Adrenal gland (tissue), 12 donors: Measurements from ENCODE around the gene DOCK4. TPM values are rescaled to one million over a fixed set of nuclear protein-coding genes. Genes with fewer than 3 reads are reported as not detected.

Experiments
- DNase-seq, 7 donors: peaks; one replicate each; pipeline ENCODE4 v3.0.0-alpha.2; 2019 to 2020
- H3K27ac ChIP-seq, 5 donors: fragments of 200-600 bp; sonication (generic) in 4 of 5; 1 replicate in 3 of 5; 2 replicates in 2 of 5; pipeline versions ENCODE4 v1.5.1 to v1.8.0; 2016 to 2020; ENCODE audit warnings: mild to moderate bottlenecking in 1 of 5
- H3K27me3 ChIP-seq: fragments of 200-600 bp; 2 replicates; pipeline ENCODE4 v1.8.0; 2021
- H3K36me3 ChIP-seq, 2 donors: fragments of 200-600 bp; replicated peaks in 1 of 2; 1 replicate in 1 of 2; 2 replicates in 1 of 2; pipeline versions ENCODE4 v1.5.1 to v1.8.0; 2018 to 2022
- H3K4me1 ChIP-seq, 2 donors: fragments of 200-600 bp; replicated peaks in 1 of 2; 1 replicate in 1 of 2; 2 replicates in 1 of 2; pipeline versions ENCODE4 v1.5.1 to v1.8.0; 2018 to 2021
- H3K4me3 ChIP-seq, 4 donors: fragments of 200-600 bp; sonication (generic) in 3 of 4; one replicate each; pipeline ENCODE4 v1.5.1; 2016 to 2018
- H3K9me3 ChIP-seq, 3 donors: fragments of 200-600 bp; sonication (generic) in 1 of 3; replicated peaks in 1 of 3; 1 replicate in 2 of 3; 2 replicates in 1 of 3; pipeline versions ENCODE4 v1.5.1 to v1.8.0; 2016 to 2021
- POLR2A ChIP-seq, 2 donors: fragments of 450-650 bp; IDR thresholded peaks; one replicate each; pipeline ENCODE4 v1.6.1; 2017; ENCODE audit warnings: antibody characterized with exemption in 2 of 2, mild to moderate bottlenecking in 2 of 2, moderate library complexity in 1 of 2
- WGBS, 4 donors: extraction: QIAGEN DNeasy Blood & Tissue Kit in 2 of 4; methylation state at CpG; one replicate each; pipeline versions ENCODE4 v1.1.5 to v1.1.7; 2013 to 2017; 5-methylcytosine and 5-hydroxymethylcytosine counted together
- intact Hi-C, 2 donors: fragments of 100-400 bp; cut with DNase I; formaldehyde crosslinking; loops; one replicate each; pipeline versions ENCODE4 v1.14.1 to v1.15.0; 2022 to 2023
- polyA plus RNA-seq, 3 donors: library from polyadenylated mRNA; stranded (reverse); fragments of 200-250 nt in 2 of 3; fragments of 350-450 nt in 1 of 3; fragmentation: Illumina TruSeq in 1 of 3; extraction: RNeasy Lipid Tissue Mini Kit (QIAGEN cat#74804) in 1 of 3; gene quantifications; one replicate each; pipeline ENCODE4 v1.2.3, GENCODE V29; 2013 to 2014
- total RNA-seq, 9 donors: library from RNA; depleted of rRNA in 4 of 9; stranded (reverse); fragments of >200 nt in 4 of 9; fragments of 120-200 nt in 1 of 9; fragmentation: NEBNext Ultra II Directional in 1 of 9; extraction: Animal tissue kit (Norgen Biotek cat#: 25700) in 1 of 9; gene quantifications; one replicate each; pipeline versions ENCODE4 v1.1.0 to v1.2.4, GENCODE V29; 2013 to 2023
- TF ChIP-seq, protein P1 (sequence below), 6 experiments: fragments of 450-650 bp in 4 of 6; fragments of 200-600 bp in 2 of 6; sonication (generic) in 1 of 6; IDR thresholded peaks; 1 replicate in 5 of 6; 2 replicates in 1 of 6; pipeline versions ENCODE4 v1.5.1 to v1.8.0; 2016 to 2021; ENCODE audit warnings: antibody characterized with exemption in 6 of 6, mild to moderate bottlenecking in 2 of 6, moderate library complexity in 1 of 6
- donor health status: healthy with polysubstance abuse.
- donor health status: Bipolar disorder and iron deficiency.
- donor health status: DM: yes; HTN: yes; CAD: no.
- donor health status: DM: no; HTN: no; CAD: no.
- donor health status: DM: no; HTN: no; CAD: no.
- donor health status: DM: yes; HTN: yes; CAD: no.

DOCK4 gene
- total and polyA plus RNA-seq, 12 donors, result 6.2 to 37.6 (median 21.1) TPM

DNA sequence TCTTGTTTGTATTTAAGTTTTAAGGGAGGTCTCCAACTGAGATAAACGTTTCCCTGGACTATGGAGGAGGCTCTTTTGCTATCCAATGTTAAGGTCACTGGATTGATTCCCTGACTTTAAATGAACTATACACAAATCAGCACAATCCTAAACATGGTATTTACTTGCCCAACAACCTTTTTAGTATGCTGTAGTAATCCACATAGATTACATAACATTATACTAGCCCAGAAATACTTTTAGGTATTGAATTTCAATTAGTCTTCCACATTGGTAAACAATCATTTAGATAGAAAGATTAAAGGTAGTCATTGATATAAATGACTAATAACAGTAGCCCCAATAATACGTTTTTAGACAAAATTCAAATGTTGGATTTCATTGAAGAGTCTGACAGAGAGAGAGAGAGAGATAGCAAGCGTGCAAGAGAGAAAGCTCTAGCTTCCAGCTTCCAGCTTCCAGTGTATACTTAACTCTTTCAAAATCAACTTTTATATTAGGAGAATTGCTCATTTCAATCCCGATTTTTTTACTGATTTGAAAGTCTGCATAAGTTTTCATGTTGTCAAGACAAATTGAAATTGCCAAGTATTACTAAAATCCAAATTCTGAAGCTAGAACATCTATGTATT, 155.8 kb downstream of the DOCK4 start:
- 40 to 50% (median 46%) methylated on average over 4 of the region's 4 CpGs for WGBS, 4 donors
- Histone ChIP-seq H3K4me1 (peaks cover 0 to 13% of the 10 kb centered on the region in 2 donors), H3K4me3 (no peak overlapping the region), H3K36me3 (no peaks in the 10 kb centered on the region), H3K9me3 (peaks cover 0 to 7% (median 0%) of the 10 kb centered on the region in 3 donors), H3K27ac (no peak overlapping the region), H3K27me3 (no peaks in the 10 kb centered on the region)
- TF ChIP-seq, protein P1, sequence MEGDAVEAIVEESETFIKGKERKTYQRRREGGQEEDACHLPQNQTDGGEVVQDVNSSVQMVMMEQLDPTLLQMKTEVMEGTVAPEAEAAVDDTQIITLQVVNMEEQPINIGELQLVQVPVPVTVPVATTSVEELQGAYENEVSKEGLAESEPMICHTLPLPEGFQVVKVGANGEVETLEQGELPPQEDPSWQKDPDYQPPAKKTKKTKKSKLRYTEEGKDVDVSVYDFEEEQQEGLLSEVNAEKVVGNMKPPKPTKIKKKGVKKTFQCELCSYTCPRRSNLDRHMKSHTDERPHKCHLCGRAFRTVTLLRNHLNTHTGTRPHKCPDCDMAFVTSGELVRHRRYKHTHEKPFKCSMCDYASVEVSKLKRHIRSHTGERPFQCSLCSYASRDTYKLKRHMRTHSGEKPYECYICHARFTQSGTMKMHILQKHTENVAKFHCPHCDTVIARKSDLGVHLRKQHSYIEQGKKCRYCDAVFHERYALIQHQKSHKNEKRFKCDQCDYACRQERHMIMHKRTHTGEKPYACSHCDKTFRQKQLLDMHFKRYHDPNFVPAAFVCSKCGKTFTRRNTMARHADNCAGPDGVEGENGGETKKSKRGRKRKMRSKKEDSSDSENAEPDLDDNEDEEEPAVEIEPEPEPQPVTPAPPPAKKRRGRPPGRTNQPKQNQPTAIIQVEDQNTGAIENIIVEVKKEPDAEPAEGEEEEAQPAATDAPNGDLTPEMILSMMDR (IDR thresholded peaks at IDR 0.05), result no peak
- TF ChIP-seq POLR2A (IDR thresholded peaks at IDR 0.05), result no peak
- no peak for DNase-seq
- intact Hi-C loops, result no loop called here

DNA sequence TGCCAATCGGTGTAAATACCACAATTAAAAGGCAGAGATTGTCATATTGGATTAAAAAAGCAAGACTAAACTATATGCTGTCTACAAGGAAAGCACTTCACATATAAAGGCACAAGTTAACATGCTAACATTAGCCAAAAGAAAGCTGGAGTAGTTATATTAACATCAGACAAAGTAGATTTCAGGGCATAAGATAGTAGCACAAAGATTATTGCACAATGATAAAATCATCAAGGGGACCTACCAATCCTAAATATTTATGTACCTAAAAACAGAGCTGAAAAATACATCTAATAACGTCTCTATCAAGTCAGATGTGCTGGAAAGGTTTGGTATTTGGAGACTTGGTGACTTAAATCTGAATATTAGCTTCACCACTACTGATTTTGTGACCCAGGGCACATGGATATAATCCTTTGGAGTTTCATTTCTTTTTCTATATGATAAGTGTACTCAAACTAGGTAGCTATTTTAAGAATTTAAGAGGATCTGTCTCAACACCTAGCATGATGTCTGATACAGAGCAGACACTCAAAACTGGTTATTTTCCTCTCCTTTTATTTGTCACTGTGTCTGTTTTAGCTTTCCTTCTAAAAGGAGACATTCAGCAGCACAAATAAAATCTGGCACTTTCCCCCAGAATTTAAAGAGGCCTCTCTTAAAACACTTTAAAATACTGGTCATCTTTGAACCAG, 156.5 kb downstream of the DOCK4 start:
- Histone ChIP-seq H3K9me3 (peaks cover 0 to 7% (median 0%) of the 10 kb centered on the region in 3 donors), H3K27ac (no peak overlapping the region), H3K4me3 (no peak overlapping the region), H3K4me1 (peaks cover 0 to 13% of the 10 kb centered on the region in 2 donors), H3K36me3 (no peaks in the 10 kb centered on the region), H3K27me3 (no peaks in the 10 kb centered on the region)
- WGBS, 4 donors, result 68 to 79% (median 78%) methylated on average over 2 of the region's 2 CpGs
- TF ChIP-seq, protein P1 (IDR thresholded peaks at IDR 0.05), result no peak
- TF ChIP-seq POLR2A (IDR thresholded peaks at IDR 0.05), result no peak
- intact Hi-C loops, result no loop called here
- no peak for DNase-seq

DNA sequence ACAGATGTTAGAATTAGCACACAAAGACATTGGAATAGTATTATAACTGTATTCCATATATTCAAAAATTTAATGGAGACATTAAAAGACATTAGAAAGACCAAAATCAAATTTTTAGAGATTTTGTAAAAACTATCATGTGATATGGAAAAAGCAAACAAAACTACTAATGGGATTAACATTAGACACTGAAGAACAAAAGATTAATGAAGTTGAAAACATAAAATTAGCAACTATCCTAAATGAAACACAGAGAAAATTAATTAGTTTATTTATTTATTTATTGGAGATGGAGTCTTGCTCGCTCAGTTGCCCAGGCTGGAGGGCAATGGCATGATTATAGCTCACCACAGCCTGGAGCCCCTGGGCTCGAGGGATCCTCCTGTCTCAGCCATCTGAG, 158.8 kb downstream of the DOCK4 start:
- TF ChIP-seq POLR2A (IDR thresholded peaks at IDR 0.05), result no peak
- TF ChIP-seq, protein P1 (IDR thresholded peaks at IDR 0.05), result no peak

DNA sequence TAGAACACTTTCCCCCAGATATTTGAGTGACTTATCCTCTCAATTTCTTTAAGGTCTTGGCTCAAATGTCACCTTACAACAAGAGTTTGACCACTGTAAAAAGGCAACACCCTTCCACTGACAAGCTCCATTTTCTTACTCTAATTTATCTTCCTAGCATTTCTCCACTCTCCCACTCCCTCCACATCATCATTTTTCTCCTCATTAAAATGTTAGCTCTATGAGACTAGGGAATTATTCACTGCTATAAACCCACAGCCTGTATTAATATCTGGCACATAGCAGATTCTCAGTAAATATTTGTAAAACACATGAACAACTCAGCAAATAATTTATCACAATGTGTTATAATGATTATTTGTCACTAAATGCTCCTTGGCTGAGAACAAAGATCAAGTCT, 161.0 kb downstream of the DOCK4 start:
- Histone ChIP-seq H3K4me1 (peaks cover 0 to 3% of the 10 kb centered on the region in 2 donors), H3K27me3 (no peaks in the 10 kb centered on the region), H3K9me3 (peaks cover 0 to 7% (median 0%) of the 10 kb centered on the region in 3 donors), H3K27ac (no peak overlapping the region), H3K36me3 (no peaks in the 10 kb centered on the region), H3K4me3 (no peak overlapping the region)
- TF ChIP-seq POLR2A (IDR thresholded peaks at IDR 0.05), result no peak
- TF ChIP-seq, protein P1 (IDR thresholded peaks at IDR 0.05), result no peak
- intact Hi-C loops, result no loop called here
- no peak for DNase-seq

More for the DNA sequence above, 158.8 kb downstream of the DOCK4 start:
- intact Hi-C loops, result no loop called here
- Histone ChIP-seq H3K27ac (no peak overlapping the region), H3K4me3 (no peak overlapping the region), H3K9me3 (peaks cover 0 to 7% (median 0%) of the 10 kb centered on the region in 3 donors), H3K36me3 (no peaks in the 10 kb centered on the region), H3K27me3 (no peaks in the 10 kb centered on the region), H3K4me1 (peaks cover 0 to 7% of the 10 kb centered on the region in 2 donors)
- DNase-seq, result no peak
- WGBS, 4 donors, result 75 to 100% (median 95%) methylated on average over 2 of the region's 2 CpGs
